ENCODE data around the gene RELCH.

RELCH gene

GRCh38 chr18:62341473-62341872, 154.4 kb downstream of the RELCH start:
- peak; percentile 47 for DNase-seq

GRCh38 chr18:62342884-62343283, 155.8 kb downstream of the RELCH start:
- no peak for DNase-seq

- DNase-seq = no peak
Observed at GRCh38 chr18:62343316-62343715, 156.3 kb downstream of the RELCH start.

GRCh38 chr18:62345909-62346308, 158.9 kb downstream of the RELCH start:
- DNase-seq = no peak

GRCh38 chr18:62346333-62347088, 159.5 kb downstream of the RELCH start:
- no peak for DNase-seq

- DNase-seq = no peak
Observed at GRCh38 chr18:62347089-62347506, 160.0 kb downstream of the RELCH start.

- DNase-seq = no peak
Observed at GRCh38 chr18:62348474-62348873, 161.4 kb downstream of the RELCH start.

- no peak for DNase-seq
Observed at GRCh38 chr18:62353170-62353569, 166.1 kb downstream of the RELCH start.

- DNase-seq = no peak
Observed at GRCh38 chr18:62354151-62354550, 167.1 kb downstream of the RELCH start.

GRCh38 chr18:62357079-62357719, 170.1 kb downstream of the RELCH start:
- DNase-seq = no peak
